Spleen (tissue), 11 donors: ENCODE measurements around the gene HSCB. TPM values are rescaled to one million over a fixed set of nuclear protein-coding genes. Genes with fewer than 3 reads are reported as not detected.
A peak's percentile ranks its signal among the peaks of the same experiment; 100 is the strongest.

Source experiments
- DNase-seq: peaks from one replicate; pipeline ENCODE4 v3.0.0-alpha.2; 2020
- H3K27ac ChIP-seq, 8 donors: fragments of 200-600 bp; sonication (generic) in 7 of 8; 1 replicate in 4 of 8; 2 replicates in 4 of 8; pipeline versions ENCODE4 v1.5.0 to v1.8.0; 2016 to 2021; ENCODE audit warnings: inconsistent platforms in 4 of 8, mild to moderate bottlenecking in 4 of 8, moderate library complexity in 1 of 8
- H3K27me3 ChIP-seq, 7 donors: fragments of 200-600 bp; sonication (generic) in 6 of 7; replicated peaks in 1 of 7; 1 replicate in 4 of 7; 2 replicates in 3 of 7; pipeline versions ENCODE4 v1.5.0 to v1.8.0; 2016 to 2021; ENCODE audit warnings: inconsistent platforms in 3 of 7, mild to moderate bottlenecking in 1 of 7
- H3K36me3 ChIP-seq, 6 donors: fragments of 200-600 bp; sonication (generic) in 5 of 6; 1 replicate in 4 of 6; 2 replicates in 2 of 6; pipeline versions ENCODE4 v1.5.0 to v1.8.0; 2016 to 2021; ENCODE audit warnings: inconsistent platforms in 2 of 6
- H3K4me1 ChIP-seq, 6 donors: fragments of 200-600 bp; sonication (generic) in 5 of 6; 1 replicate in 3 of 6; 2 replicates in 3 of 6; pipeline versions ENCODE4 v1.5.0 to v1.8.0; 2016 to 2021; ENCODE audit warnings: inconsistent platforms in 3 of 6
- H3K4me3 ChIP-seq, 8 donors: fragments of 200-600 bp; sonication (generic) in 7 of 8; 1 replicate in 4 of 8; 2 replicates in 4 of 8; pipeline versions ENCODE4 v1.5.0 to v1.8.0; 2016 to 2021; ENCODE audit warnings: inconsistent platforms in 4 of 8, mild to moderate bottlenecking in 4 of 8, moderate library complexity in 2 of 8
- H3K9me3 ChIP-seq, 8 donors: fragments of 200-600 bp; sonication (generic) in 7 of 8; 1 replicate in 4 of 8; 2 replicates in 4 of 8; pipeline versions ENCODE4 v1.5.0 to v1.8.0; 2016 to 2021; ENCODE audit warnings: inconsistent platforms in 4 of 8
- POLR2A ChIP-seq, 3 donors: fragments of 450-650 bp; IDR thresholded peaks; one replicate each; pipeline ENCODE4 v1.5.1; 2017; ENCODE audit warnings: antibody characterized with exemption in 3 of 3, mild to moderate bottlenecking in 1 of 3
- POLR2AphosphoS5 ChIP-seq, 3 donors: sonication (generic); formaldehyde crosslinking; IDR thresholded peaks; one replicate each; pipeline ENCODE4 v1.5.1; 2017; ENCODE audit warnings: antibody characterized with exemption in 3 of 3
- WGBS, 5 donors: extraction: QIAGEN DNeasy Blood & Tissue Kit in 3 of 5; methylation state at CpG; one replicate each; pipeline versions ENCODE4 v1.1.5 to v1.1.7; 2013 to 2018; 5-methylcytosine and 5-hydroxymethylcytosine counted together
- intact Hi-C: fragments of 100-400 bp; cut with DNase I; formaldehyde crosslinking; loops from one replicate; pipeline ENCODE4 v1.15.0; 2023; ENCODE audit warnings: low total_unique reads
- polyA plus RNA-seq, 3 donors: library from polyadenylated mRNA; stranded (reverse); fragments of 200-250 nt; gene quantifications; one replicate each; pipeline ENCODE4 v1.2.1, GENCODE V29; 2013
- total RNA-seq, 7 donors: library from RNA; depleted of rRNA in 3 of 7; stranded (reverse); fragments of >200 nt in 3 of 7; fragmentation: NEBNext Ultra II Directional in 4 of 7; extraction: Animal tissue kit (Norgen Biotek cat#: 25700) in 4 of 7; gene quantifications; one replicate each; pipeline versions ENCODE4 v1.1.0 to v1.2.1, GENCODE V29; 2016 to 2021
- TF ChIP-seq, protein P1 (sequence below), 11 experiments: fragments of 200-600 bp in 7 of 11; fragments of 450-650 bp in 4 of 11; sonication (generic) in 4 of 11; IDR thresholded peaks in 8 of 11; conservative IDR thresholded peaks in 3 of 11; 1 replicate in 7 of 11; 2 replicates in 4 of 11; pipeline versions ENCODE4 v1.4.0 to v1.8.0; 2016 to 2021; ENCODE audit warnings: antibody characterized with exemption in 11 of 11, inconsistent platforms in 4 of 11, mild to moderate bottlenecking in 1 of 11
- donor health status: healthy with polysubstance abuse.
- donor health status: DM: no; HTN: no; CAD: no; lungs with moderate emphysema.
- donor health status: DM: no; HTN: no; CAD: no.
- donor health status: Bipolar disorder and iron deficiency.
- donor health status: healthy.
- donor health status: DM: no; HTN: no; CAD: no.
- donor health status: DM: yes; HTN: yes; CAD: no.

The HSCB gene
- total and polyA plus RNA-seq, 10 donors, result 13.5 to 26.6 (median 19.0) TPM

DNA sequence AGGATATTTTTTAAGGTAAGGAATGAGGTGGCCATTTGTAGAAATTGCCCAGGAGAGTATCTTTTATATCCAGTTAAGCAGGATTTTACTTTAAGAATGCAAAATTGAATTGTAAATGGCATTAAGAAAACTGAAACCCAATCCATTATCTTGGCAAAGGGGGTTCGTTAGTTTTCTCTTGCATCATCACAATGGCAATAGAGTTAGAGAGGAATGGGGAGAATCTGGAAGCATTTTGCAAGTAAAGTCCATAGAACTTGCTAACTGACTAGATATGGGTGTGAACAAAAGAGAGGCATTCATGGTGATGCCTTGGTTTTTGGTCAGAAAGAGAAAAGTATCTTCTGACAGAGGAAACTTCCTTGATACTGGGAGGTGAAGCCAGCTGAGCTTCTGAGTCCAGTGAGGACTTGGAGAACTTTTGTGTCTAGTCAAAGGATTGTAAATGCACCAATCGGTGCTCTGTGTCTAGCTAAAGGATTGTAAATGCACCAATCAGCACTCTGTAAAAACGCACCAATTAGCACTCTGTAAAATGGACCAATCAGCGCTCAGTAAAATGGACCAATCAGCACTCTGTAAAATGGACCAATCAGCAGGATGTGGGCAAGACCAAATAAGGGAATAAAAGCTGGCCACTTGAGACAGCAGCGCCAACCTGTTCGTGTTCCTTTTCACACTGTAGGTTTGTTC is 27.0 kb downstream of the HSCB start:
- Histone ChIP-seq H3K9me3 (peaks cover 0 to 8% (median 3%) of the 10 kb centered on the region in 8 donors), H3K27me3 (no peaks in the 10 kb centered on the region), H3K4me1 (peaks cover 0 to 14% (median 10%) of the 10 kb centered on the region in 6 donors), H3K27ac (no peak overlapping the region), H3K4me3 (no peak overlapping the region), H3K36me3 (no peaks in the 10 kb centered on the region)
- intact Hi-C loops, result no loop called here
- TF ChIP-seq POLR2AphosphoS5 (IDR thresholded peaks at IDR 0.05) (no peak), POLR2A (IDR thresholded peaks at IDR 0.05) (no peak)
- TF ChIP-seq, protein P1, sequence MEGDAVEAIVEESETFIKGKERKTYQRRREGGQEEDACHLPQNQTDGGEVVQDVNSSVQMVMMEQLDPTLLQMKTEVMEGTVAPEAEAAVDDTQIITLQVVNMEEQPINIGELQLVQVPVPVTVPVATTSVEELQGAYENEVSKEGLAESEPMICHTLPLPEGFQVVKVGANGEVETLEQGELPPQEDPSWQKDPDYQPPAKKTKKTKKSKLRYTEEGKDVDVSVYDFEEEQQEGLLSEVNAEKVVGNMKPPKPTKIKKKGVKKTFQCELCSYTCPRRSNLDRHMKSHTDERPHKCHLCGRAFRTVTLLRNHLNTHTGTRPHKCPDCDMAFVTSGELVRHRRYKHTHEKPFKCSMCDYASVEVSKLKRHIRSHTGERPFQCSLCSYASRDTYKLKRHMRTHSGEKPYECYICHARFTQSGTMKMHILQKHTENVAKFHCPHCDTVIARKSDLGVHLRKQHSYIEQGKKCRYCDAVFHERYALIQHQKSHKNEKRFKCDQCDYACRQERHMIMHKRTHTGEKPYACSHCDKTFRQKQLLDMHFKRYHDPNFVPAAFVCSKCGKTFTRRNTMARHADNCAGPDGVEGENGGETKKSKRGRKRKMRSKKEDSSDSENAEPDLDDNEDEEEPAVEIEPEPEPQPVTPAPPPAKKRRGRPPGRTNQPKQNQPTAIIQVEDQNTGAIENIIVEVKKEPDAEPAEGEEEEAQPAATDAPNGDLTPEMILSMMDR (IDR thresholded peaks at IDR 0.05 in 8 of 11, conservative IDR thresholded peaks at IDR 0.05 in 3 of 11), result no peak
- WGBS, 5 donors, result 87 to 97% (median 90%) methylated on average over 6 of the region's 6 CpGs
- DNase-seq, result no peak

GRCh38 chr22:28769394-28770085 is 27.7 kb downstream of the HSCB start:
- no peak for TF ChIP-seq POLR2A (IDR thresholded peaks at IDR 0.05)
- TF ChIP-seq, protein P1 (IDR thresholded peaks at IDR 0.05 in 8 of 11, conservative IDR thresholded peaks at IDR 0.05 in 3 of 11), result no peak
- no peak for TF ChIP-seq POLR2AphosphoS5 (IDR thresholded peaks at IDR 0.05)
- H3K27me3 ChIP-seq, result no peaks in the 10 kb centered on the region
- no peak overlapping the region for H3K4me3 ChIP-seq
- H3K27ac ChIP-seq, result no peak overlapping the region
- H3K9me3 ChIP-seq, result peaks cover 0 to 8% (median 3%) of the 10 kb centered on the region in 8 donors
- intact Hi-C loops, result no loop called here
- peak; percentile 39 for DNase-seq
- peaks cover 3 to 21% (median 17%) of the 10 kb centered on the region in 6 donors for H3K4me1 ChIP-seq
- 88 to 96% (median 92%) methylated on average over 14 of the region's 14 CpGs for WGBS, 5 donors
- peaks cover 0 to 6% (median under 1%) of the 10 kb centered on the region in 6 donors for H3K36me3 ChIP-seq

DNA sequence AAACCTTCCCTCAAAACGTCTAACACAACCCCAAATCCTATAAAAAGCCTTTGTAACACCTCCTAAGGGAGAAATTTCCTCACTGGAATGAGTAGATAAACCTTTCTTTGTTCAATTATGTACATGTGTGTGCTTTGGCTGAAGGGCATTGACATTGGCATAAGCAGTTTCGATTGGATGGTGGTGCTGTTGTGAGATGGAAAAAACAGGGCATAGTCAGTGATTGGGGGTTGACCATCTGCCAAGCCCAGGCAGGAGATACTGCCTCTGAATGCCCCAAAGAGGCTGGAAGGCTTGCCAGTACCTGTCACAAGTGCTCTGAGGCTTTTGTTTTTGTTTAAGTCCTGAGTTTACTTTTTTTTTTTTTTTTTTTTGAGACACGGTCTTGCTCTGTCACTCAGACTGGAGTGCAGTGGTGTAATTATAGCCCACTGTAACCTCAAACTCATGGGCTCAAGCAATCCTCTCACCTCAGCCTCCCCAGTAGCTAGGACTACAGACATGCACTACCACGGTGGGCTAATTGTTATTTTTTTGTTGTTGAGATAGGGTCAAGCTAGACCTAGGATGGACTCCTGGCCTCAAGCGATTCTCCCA is 29.5 kb downstream of the HSCB start:
- intact Hi-C loops, result no loop called here
- Histone ChIP-seq H3K36me3 (peaks cover 0 to 23% (median 8%) of the 10 kb centered on the region in 6 donors), H3K27ac (no peak overlapping the region), H3K27me3 (no peaks in the 10 kb centered on the region), H3K4me3 (no peak overlapping the region), H3K9me3 (peaks cover 0 to 8% (median 3%) of the 10 kb centered on the region in 8 donors), H3K4me1 (peaks cover 7 to 38% (median 33%) of the 10 kb centered on the region in 6 donors)
- 74 to 90% (median 84%) methylated on average over 5 of the region's 5 CpGs for WGBS, 5 donors
- DNase-seq, result no peak
- TF ChIP-seq POLR2AphosphoS5 (IDR thresholded peaks at IDR 0.05) (no peak), POLR2A (IDR thresholded peaks at IDR 0.05) (no peak)
- TF ChIP-seq, protein P1 (IDR thresholded peaks at IDR 0.05 in 8 of 11, conservative IDR thresholded peaks at IDR 0.05 in 3 of 11), result no peak
